A549 treated with CORT108297 at 1 μM for 4 hours (cell line): ENCODE data around the gene ATG10. TPM values are rescaled to one million over a fixed set of nuclear protein-coding genes. Genes with fewer than 3 reads are reported as not detected.

Source experiments
- total RNA-seq: library from RNA; stranded (reverse); fragments of 200-300 nt; extraction: Qiagen RNA extraction; gene quantifications from 5 replicates; pipeline ENCODE4 v1.2.3, GENCODE V29; 2022

ATG10 gene
- 6.9 to 11.0 TPM (median 8.0 TPM) in 5 replicates for total RNA-seq

GRCh38 chr5:81971712-81972491 is at the start of gene ATG10:
ATG10 (plus strand) TSS chr5:81972023; CDS start chr5:81987571, 15,548 bp downstream.

GRCh38 chr5:82277987-82278710 is 306.3 kb downstream of the ATG10 start, which contains the start of gene RPS23:
RPS23 (minus strand) TSS chr5:82278354; CDS start chr5:82278323, 31 bp downstream.

Other genes starting within 250 kb of the ATG10 start
- gene SSBP2, start 220.9 kb upstream of the ATG10 start, total RNA-seq, result 8.2 to 9.7 TPM (median 9.1 TPM) in 5 replicates